Natural killer cell (primary cell): ENCODE results near the gene ABHD11. TPM values are rescaled to one million over a fixed set of nuclear protein-coding genes. Genes with fewer than 3 reads are reported as not detected.
A peak's percentile ranks its signal among the peaks of the same experiment; 100 is the strongest.

Experiments
- ATAC-seq, 3 donors: fragments of 150-1000 bp in 2 of 3; fragments of 200-7000 bp in 1 of 3; cut with Tn5 transposase; 1 replicate in 1 of 3; 2 replicates in 2 of 3; pipeline ENCODE4 v1.10.0; 2021; ENCODE audit warnings: mild to moderate bottlenecking in 2 of 3, moderate library complexity in 2 of 3
- DNase-seq, 2 donors: peaks; one replicate each; pipeline versions ENCODE4 v3.0.0 to v3.0.0-alpha.2; 2013 to 2021; ENCODE audit warnings: mixed read lengths in 1 of 2
- H3K27ac ChIP-seq: one replicate; pipeline ENCODE4 v1.5.1; 2013; ENCODE audit warnings: mild to moderate bottlenecking, low read length
- H3K27me3 ChIP-seq: one replicate; pipeline ENCODE4 v1.6.1; 2013; ENCODE audit warnings: low read length; ENCODE audit not compliant: control insufficient read depth, insufficient read depth
- H3K36me3 ChIP-seq: one replicate; pipeline ENCODE4 v1.6.1; 2013; ENCODE audit warnings: low read length; ENCODE audit not compliant: control insufficient read depth, insufficient read depth
- H3K4me1 ChIP-seq: one replicate; pipeline ENCODE4 v1.6.1; 2013; ENCODE audit warnings: low read length; ENCODE audit not compliant: control insufficient read depth, insufficient read depth
- H3K4me3 ChIP-seq: one replicate; pipeline ENCODE4 v1.5.1; 2013; ENCODE audit warnings: low read length
- H3K9me3 ChIP-seq: one replicate; pipeline ENCODE4 v1.6.1; 2013; ENCODE audit warnings: low read length; ENCODE audit not compliant: control insufficient read depth, insufficient read depth
- H3K27ac Mint-ChIP-seq, 2 donors: one replicate each; pipeline ENCODE4 v1.8.0; 2022; ENCODE audit warnings: mild to moderate bottlenecking in 2 of 2, mixed read lengths in 2 of 2, moderate library complexity in 1 of 2
- H3K27me3 Mint-ChIP-seq, 2 donors: one replicate each; pipeline ENCODE4 v1.8.0; 2022; ENCODE audit warnings: low read depth in 2 of 2, mixed read lengths in 2 of 2
- H3K36me3 Mint-ChIP-seq: one replicate; pipeline ENCODE4 v1.8.0; 2022; ENCODE audit warnings: mixed read lengths
- H3K4me1 Mint-ChIP-seq, 2 donors: one replicate each; pipeline ENCODE4 v1.8.0; 2022; ENCODE audit warnings: mixed read lengths in 2 of 2
- H3K4me3 Mint-ChIP-seq: one replicate; pipeline ENCODE4 v1.8.0; 2022; ENCODE audit warnings: mild to moderate bottlenecking, moderate library complexity, mixed read lengths
- H3K9me3 Mint-ChIP-seq, 2 donors: one replicate each; pipeline ENCODE4 v1.8.0; 2022; ENCODE audit warnings: mixed read lengths in 2 of 2
- CTCF ChIP-seq: fragments of 200-600 bp; IDR thresholded peaks from one replicate; pipeline ENCODE4 v1.8.0; 2022; ENCODE audit warnings: antibody characterized with exemption
- WGBS: methylation state at CpG from one replicate; pipeline ENCODE4 v1.1.7; 2013; ENCODE audit warnings: missing lambda C conversion rate; ENCODE audit not compliant: insufficient coverage; 5-methylcytosine and 5-hydroxymethylcytosine counted together
- intact Hi-C: fragments of 100-400 bp; cut with micrococcal nuclease; formaldehyde crosslinking; loops from one replicate; pipeline ENCODE4 v1.14.2; 2022
- total RNA-seq, 4 donors: library from RNA; stranded (reverse); fragments of 120-200 nt in 1 of 4; gene quantifications; one replicate each; pipeline versions ENCODE4 v1.2.3 to v1.2.4, GENCODE V29; 2013 to 2022

Gene ABHD11
- total RNA-seq, 3 donors from 2014 or later (not counting 1 experiment from before 2014, with no cell fraction given): 14.7 to 23.7 (median 20.0) TPM

- H3K27ac ChIP-seq: no peak overlapping the region
- no peak for DNase-seq
- 18% methylated on average over 3 of the region's 3 CpGs for WGBS
- Mint-ChIP-seq H3K4me3 (no peak overlapping the region), H3K36me3 (no peaks in the 10 kb centered on the region), H3K4me1 (peaks cover 5% of the 10 kb centered on the region in 2 donors), H3K9me3 (no peaks in the 10 kb centered on the region), H3K27ac (no peak overlapping the region), H3K27me3 (peaks cover 7 to 11% of the 10 kb centered on the region in 2 donors)
- ATAC-seq: no peak
- no peaks in the 10 kb centered on the region for H3K9me3 ChIP-seq
- no peaks in the 10 kb centered on the region for H3K36me3 ChIP-seq
- no peak overlapping the region for H3K4me3 ChIP-seq
- intact Hi-C loops: no loop called here
- peaks cover 7% of the 10 kb centered on the region for H3K4me1 ChIP-seq
- H3K27me3 ChIP-seq: peaks cover 5% of the 10 kb centered on the region
- TF ChIP-seq CTCF: no peak
These were observed 8.1 kb downstream of the ABHD11 start for GRCh38 chr7:73730485-73730884.

- DNase-seq: no peak
- Mint-ChIP-seq H3K27me3 (peaks cover 11 to 12% of the 10 kb centered on the region in 2 donors), H3K36me3 (no peaks in the 10 kb centered on the region), H3K27ac (no peak overlapping the region), H3K4me1 (no peaks in the 10 kb centered on the region), H3K4me3 (no peak overlapping the region), H3K9me3 (no peaks in the 10 kb centered on the region)
- Histone ChIP-seq H3K27ac (no peak overlapping the region), H3K4me3 (no peak overlapping the region), H3K27me3 (peaks cover 5% of the 10 kb centered on the region), H3K9me3 (no peaks in the 10 kb centered on the region), H3K4me1 (no peaks in the 10 kb centered on the region), H3K36me3 (no peaks in the 10 kb centered on the region)
- no peak for ATAC-seq
- whole genome bisulfite sequencing: 64% methylated on average over 5 of the region's 5 CpGs
- no peak for TF ChIP-seq CTCF
- intact Hi-C loops: loop anchor here (5.0 kb wide), 1 partner anchor 206 kb away; the partner anchor contains the start of gene BAZ1B
These were observed 10.1 kb downstream of the ABHD11 start for GRCh38 chr7:73728551-73728950.

- intact Hi-C loops: loop anchor here (5.0 kb wide), 1 partner anchor 206 kb away; the partner anchor contains the start of gene BAZ1B
- peaks cover 5% of the 10 kb centered on the region for H3K27me3 ChIP-seq
- no peak overlapping the region for H3K4me3 Mint-ChIP-seq
- H3K27me3 Mint-ChIP-seq: peaks cover 11 to 12% of the 10 kb centered on the region in 2 donors
- no peak for TF ChIP-seq CTCF
- H3K4me1 Mint-ChIP-seq: no peaks in the 10 kb centered on the region
- DNase-seq (no peak), ATAC-seq (no peak)
- H3K4me3 ChIP-seq: no peak overlapping the region
- H3K27ac ChIP-seq: no peak overlapping the region
- no peaks in the 10 kb centered on the region for H3K36me3 Mint-ChIP-seq
- no peaks in the 10 kb centered on the region for H3K4me1 ChIP-seq
- WGBS: 68% methylated on average over 3 of the region's 3 CpGs
- no peaks in the 10 kb centered on the region for H3K36me3 ChIP-seq
- no peaks in the 10 kb centered on the region for H3K9me3 Mint-ChIP-seq
- H3K27ac Mint-ChIP-seq: no peak overlapping the region
- H3K9me3 ChIP-seq: no peaks in the 10 kb centered on the region
These were observed 10.7 kb downstream of the ABHD11 start for GRCh38 chr7:73727952-73728351.

GRCh38 chr7:73726083-73726466 is 12.5 kb downstream of the ABHD11 start:
- Mint-ChIP-seq H3K4me3 (no peak overlapping the region), H3K9me3 (no peaks in the 10 kb centered on the region)
- 89% methylated on average over 1 of the region's 1 CpG for WGBS

More at GRCh38 chr7:73726083-73726466, 12.5 kb downstream of the ABHD11 start:
- Mint-ChIP-seq H3K36me3 (no peaks in the 10 kb centered on the region), H3K4me1 (no peaks in the 10 kb centered on the region), H3K27ac (no peak overlapping the region), H3K27me3 (peaks cover 11 to 12% of the 10 kb centered on the region in 2 donors)
- ATAC-seq (peak; percentile 10 to 18 (median 17)), DNase-seq (no peak)
- no peak overlapping the region for H3K27ac ChIP-seq
- H3K36me3 ChIP-seq: no peaks in the 10 kb centered on the region
- H3K4me3 ChIP-seq: no peak overlapping the region
- H3K4me1 ChIP-seq: no peaks in the 10 kb centered on the region
- intact Hi-C loops: loop anchor here (5.0 kb wide), 1 partner anchor 204 kb away; the partner anchor contains the start of gene BAZ1B
- H3K27me3 ChIP-seq: peaks cover 5% of the 10 kb centered on the region
- TF ChIP-seq CTCF: peak; percentile 3
- no peaks in the 10 kb centered on the region for H3K9me3 ChIP-seq
